Right renal cortex interstitium (tissue), 3 donors: Measurements from ENCODE around the gene CHD2. TPM values are rescaled to one million over a fixed set of nuclear protein-coding genes. Genes with fewer than 3 reads are reported as not detected.
A peak's percentile ranks its signal among the peaks of the same experiment; 100 is the strongest.
"Not testable (repeated sequence)": the region's sequence is repeated elsewhere in the genome, so short reads cannot be mapped to it uniquely, and the experiment has no call there.

Experiments
- DNase-seq, 3 donors: peaks; one replicate each; pipeline ENCODE4 v3.0.0-alpha.2; 2013; ENCODE audit warnings: low read depth in 3 of 3, low spot score in 2 of 3
- polyA plus RNA-seq, 3 donors: library from polyadenylated mRNA; unstranded; fragments of 120-200 nt; gene quantifications; one replicate each; pipeline ENCODE4 v1.2.1, GENCODE V29; 2013; ENCODE audit not compliant: insufficient read length in 3 of 3

CHD2 gene
- polyA plus RNA-seq, 3 donors = 89.8 to 120 (median 105) TPM

DNA sequence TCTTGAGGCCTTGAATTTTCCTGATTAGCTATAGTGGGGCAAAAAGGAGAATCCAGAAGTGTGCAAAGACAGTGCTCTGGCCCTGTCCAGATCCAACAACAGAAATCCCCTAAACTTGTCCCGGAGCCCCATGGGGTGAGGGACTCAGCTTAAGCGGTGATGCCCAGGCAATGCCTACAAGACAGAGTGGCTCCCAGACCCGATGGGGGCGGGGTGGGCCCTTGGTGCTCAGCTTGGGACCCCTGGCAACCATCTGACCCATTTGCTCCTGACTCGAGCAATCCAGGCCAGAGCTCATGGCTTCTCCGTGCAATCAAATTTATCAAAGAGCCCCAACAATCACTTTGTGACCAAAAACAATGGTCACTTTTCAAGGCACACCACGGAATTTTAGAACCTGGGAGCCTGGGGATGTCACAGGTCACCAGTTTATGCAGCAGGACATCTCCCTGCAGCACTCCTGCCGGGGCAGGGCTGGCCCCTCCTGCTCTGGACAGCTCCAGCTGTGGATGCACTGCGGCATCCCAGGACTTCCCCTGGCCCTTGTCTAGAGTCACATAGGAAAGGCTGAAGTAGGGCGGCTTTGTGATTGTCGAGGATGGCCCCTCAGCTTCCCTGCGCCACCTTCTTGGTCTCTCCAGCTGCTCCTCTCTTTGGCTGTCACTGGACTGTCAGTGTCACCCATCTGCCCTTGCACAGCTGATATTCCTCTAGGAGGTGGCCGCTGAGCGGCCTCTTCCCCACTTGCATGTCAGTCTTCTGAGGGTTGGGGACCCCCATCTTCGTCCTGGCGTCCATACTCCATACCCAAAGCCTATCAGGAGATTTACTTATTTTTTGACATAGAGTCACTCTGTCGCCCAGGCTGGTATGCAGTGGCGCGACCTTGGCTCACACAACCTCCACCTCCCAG, 160.5 kb downstream of the CHD2 start:
- DNase-seq = no peak

DNA sequence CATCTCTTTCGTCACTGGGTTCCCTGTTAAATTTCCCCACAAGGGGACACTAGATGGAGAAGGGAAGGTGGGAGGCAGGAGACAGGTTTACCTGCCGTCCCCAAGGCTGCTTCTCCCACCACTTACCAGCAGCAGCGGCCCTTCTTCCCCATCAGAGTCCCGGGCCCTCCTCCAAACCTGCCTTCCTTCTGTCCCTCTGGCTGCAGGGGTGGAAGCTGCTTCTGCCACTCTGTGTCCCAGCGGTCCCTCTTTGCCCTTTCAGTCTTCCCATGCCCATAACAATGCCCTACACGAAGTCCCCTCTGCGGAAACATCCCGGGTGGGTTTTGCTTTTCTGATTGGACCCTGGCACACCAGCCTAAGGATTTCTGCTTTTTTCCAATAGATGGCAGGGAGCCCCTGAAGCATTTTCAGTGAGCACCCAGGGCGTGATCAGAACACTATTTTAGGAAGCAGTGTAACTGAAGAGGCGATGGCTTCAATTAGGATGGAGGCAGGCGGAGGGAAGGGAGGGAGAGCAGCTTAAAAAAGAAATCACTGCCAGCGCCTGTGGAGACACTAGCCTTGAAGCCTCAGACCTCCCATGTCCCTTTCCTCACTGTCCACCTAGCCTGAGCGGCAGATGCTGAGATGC, 162.6 kb downstream of the CHD2 start:
- DNase-seq = not testable (repeated sequence)

DNA sequence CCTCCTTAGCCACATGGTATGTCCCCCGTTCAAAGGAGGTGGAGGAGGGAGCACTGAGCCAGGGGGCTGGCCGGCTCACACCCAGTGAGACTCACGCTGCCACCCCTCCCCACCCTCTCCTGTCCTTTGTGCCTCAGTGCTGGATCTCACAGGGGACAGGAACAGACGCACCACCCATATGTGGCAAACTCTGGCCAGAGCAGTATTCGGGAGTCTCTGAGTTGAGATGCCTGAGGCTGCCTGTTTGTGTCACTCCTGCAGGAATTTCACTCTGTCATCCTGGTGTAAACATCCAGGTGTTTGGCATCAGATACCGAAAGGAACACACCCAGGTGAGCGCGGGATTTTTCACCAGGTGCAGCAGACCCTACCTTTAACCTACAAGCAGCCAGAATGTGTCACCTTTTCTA, 163.1 kb downstream of the CHD2 start:
- DNase-seq = no peak

DNA sequence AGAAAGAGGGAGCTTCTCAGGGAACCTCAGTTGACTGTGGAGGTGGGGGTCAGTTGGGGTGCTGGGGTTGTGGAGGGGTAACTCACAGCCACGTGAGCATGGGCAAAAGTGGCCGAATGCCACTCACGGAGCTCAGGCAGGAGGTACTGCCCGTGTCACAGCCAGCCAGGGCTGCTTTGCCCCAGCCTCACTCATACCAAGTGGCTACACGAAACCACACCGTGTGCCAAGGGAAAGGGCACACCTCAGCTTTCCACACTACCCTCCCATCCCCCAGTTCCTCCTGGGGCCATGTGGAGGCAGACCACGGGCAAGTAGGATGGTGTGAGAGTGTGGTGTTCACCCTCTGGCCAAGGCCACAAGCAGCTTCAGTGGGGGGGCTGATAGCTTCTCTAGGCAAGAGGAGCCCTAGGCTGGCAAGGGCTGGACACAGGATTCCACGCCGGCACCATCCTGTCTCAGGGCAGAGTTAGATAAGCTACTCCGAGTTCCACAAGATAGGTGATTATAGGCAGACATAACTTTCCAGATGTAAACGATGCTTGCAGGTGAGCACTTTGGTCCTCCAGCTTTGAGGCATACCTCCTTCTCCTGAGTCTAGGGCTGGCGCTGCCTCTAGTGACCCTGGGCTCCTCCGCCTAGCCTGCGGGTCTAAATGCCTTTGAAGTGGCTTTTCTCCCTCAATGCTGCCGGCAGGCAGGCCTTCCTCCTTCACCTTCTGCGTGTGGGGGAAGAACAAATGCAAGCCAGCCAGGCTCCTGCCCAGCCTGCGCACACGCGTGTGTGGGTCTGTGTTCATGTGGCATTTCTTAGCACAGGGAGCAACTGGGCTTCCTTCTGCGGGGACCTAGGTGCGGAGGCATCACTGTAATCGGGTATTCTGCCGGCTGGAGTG, 163.9 kb downstream of the CHD2 start:
- DNase-seq = no peak

DNA sequence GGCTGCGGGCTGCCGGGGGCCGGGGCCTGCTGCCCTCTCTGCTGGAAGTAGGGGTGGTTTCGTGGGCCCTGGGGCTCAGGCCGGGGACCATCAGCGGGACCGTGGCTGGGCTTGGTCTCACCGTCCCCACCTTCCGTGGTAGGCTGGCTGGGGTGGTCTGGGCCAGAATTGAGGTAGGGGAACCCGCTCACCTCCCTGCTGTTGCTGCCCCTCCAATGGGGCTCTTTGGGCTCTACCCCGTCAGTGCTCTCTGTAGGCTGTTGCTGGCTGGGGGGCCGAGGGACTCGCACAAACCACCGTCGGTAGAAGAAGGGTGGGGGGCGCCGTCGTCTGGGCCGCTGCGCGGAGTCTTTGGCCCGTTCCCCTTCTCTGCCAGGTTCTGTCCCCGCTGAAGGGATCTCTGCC, 165.5 kb downstream of the CHD2 start:
- no peak for DNase-seq

DNA sequence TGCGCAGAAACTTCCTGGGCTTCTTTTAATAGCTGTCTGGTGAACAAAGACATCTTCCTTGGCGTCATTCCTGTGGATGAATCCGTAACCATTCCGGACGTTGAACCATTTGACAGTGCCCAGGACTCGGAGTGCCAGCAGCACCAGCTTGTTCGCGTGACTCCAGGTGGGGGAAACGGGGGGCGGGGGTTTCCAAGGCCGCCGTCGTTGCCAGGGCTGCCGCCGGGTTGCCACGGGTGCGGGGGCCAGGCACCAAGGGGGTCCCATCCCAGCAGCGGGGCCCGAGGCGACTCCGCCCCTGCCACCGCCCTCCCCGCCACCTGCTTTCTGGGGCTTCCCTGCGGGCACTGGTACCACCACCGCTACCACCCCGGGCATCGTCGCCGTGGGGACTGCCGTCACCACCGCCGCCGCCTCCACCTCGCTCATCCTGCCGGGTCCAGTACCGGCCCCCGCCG, 166.1 kb downstream of the CHD2 start:
- DNase-seq = no peak

DNA sequence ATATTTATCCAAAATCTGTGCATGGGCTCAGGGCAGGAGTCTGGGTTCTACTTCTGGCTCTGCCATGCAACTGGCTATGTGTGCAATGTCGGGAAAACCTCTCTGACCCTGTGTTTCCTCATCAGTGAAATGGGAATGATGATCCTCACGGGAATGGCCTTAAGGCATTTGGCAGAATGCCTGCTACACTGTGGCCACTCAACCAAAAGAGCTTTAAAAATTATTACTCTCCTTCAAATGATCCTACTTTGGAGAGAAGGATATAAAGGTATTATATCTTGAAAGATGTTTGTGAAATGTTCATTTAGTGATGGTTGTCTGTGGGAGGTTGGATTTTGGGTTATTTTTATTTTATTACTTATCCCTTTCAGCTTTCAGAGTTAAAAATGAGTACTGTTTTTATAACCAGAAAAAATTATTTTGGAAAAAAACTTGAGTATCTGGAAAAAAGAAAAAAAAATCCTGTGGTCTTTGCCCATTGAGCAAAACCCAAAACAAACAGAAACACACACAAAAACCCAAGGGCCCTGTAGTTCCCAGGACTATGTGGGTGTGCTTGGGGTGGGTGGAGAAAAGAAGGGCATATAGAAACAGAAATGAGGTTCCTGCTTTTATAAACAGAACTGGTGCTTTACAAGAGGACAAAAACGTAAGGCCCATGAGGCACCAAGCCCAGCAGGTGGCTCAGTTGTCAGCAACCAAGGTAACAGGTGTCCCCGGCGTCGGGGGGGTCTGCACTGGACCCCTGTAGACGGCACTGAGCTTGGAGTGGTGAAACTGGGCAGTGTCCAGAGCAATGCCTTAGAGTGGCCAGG, 166.9 kb downstream of the CHD2 start:
- no peak for DNase-seq

DNA sequence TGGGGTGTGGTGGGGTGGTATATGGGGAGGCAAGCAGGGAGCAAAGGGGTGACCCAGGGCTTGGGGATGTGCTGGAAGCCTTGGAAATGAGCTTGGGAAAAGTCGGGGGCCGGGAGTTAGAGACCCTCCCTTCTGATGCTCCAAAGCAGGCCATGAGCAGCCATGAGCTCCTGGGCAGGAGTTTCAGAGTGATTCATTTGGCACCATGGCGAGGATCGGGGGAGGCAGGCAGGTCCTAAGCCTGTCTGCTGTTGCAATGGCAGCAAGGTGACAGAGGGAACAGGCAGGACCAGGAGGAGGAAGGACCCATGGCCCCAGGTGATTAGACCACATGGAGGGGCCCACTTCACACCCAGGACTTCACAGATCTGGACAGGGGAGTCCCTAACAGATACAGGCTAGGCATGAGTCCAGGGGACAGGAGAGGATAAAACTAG, 167.5 kb downstream of the CHD2 start:
- DNase-seq = no peak

DNA sequence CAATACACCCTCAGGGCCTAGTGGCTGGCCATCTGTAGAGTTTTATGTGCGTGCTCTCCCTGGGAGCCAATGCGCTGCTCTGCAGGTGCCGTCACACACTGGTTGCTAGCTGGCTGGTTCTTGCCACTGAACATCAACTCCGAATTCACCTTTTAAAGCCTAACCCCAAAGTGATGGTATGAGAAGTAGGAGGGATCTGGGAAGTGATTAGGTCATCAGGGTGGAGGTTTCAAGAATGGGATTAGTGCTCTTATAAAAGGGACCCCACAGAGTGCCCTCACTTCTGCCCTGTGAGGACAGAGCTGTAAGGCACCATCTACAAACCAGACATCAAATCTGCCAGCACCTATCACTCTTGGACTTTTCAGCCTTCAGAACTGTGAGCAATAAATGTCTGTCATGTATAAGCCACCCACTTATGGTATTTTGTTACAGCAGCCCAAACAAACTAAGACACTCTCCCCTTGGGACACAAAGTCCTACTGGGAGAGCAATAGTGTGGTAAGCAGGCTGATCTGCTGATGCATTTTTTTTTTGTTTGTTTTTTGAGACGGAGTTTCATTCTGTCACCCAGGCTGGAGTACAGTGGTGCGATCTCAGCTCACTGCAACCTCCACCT, 168.6 kb downstream of the CHD2 start:
- no peak for DNase-seq

DNA sequence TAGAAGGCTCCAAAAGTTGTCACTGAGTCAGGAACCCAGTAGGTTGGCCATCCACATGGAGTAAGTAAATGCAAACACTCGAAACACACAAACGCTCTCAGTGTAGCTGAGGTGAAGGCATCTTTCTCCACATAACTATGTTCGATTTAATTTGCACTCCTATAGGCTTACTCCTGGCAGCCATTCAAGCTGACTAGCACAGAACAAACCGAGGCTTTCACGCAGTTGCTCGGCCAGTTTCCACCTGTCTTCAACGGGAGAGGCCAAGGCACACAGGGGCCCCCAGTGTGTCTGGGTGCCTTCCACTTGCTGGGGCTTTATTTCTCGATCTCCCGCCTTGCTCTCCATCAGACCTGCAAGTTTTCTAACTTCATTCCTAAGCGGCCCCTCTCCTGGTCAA, 170.0 kb downstream of the CHD2 start:
- no peak for DNase-seq

DNA sequence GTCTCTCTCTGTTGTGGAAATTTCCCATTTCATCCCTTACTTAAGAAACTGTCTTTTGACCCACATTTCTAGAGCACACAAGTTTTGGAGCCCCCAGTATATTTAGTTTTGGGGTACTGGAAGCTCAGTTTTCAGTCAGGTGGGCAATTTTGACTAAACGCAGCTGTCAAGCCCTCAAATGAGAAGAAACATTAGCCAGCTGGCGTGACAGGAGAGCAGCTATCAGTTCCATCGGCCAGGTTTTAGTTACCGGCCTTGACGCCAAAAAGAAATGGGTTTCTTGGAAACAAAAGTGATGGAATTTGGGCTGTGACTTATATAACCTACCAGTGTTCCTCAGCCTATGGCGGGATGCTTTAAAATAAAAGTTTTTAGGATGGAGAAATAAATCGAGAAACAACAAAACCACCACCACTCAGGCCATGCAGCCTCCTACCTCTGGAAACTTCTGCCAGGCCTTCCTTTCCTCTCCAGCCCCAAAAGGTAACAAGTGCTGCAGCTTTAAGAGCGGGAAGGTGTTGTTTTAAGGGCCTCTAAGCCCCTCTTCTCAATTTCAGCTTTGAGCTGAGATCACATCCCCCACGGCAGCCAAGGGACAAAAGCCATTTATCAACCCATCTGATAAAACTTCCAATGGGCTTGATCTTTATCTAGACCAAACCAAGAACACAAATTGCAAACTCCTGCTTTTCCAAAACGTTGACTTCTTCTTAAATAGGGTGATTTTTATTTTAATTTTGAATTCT, 170.6 kb downstream of the CHD2 start:
- DNase-seq = no peak

DNA sequence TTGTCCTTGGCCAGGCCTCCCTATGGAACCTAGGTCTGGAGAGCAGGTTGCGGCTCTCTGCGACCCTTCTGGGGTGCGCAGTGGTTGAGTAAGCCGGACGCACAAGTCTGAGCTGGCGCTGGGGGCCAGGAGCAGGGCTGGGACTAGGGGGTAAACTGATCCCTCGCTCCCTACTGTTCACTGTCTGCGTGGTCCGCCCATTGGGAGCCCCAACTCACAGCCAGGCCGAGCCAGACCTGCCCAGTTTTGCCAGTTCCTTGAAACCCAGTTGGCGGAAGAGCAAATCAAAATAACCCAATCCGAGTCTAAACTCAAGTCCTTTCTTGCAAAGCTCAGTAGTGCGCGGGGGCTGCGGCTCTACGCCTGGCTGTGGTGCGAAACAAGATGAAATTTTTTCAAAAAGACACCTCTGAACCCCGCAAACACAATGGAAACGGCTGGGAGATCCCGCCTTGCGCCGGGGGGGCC, 171.4 kb downstream of the CHD2 start:
- DNase-seq = no peak

DNA sequence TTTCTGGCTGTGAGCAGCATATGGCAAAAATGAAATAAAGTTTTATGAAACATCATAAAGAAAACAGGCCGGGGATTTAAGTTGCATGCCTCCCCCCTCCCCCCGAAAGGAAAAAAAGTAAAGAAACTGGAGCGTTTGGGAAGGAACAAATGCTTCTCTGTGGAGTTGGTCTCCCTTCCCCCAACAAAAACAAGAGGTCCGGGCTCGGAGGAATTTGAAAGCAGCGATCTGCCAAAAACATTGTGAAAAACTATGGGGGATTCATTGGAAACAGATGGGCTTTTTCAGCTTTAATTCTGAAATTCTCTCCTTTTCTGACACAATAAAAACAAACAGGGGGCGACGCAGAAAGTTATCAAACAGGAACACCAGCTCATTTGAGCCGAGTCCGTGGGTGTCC, 171.9 kb downstream of the CHD2 start:
- DNase-seq = no peak

DNA sequence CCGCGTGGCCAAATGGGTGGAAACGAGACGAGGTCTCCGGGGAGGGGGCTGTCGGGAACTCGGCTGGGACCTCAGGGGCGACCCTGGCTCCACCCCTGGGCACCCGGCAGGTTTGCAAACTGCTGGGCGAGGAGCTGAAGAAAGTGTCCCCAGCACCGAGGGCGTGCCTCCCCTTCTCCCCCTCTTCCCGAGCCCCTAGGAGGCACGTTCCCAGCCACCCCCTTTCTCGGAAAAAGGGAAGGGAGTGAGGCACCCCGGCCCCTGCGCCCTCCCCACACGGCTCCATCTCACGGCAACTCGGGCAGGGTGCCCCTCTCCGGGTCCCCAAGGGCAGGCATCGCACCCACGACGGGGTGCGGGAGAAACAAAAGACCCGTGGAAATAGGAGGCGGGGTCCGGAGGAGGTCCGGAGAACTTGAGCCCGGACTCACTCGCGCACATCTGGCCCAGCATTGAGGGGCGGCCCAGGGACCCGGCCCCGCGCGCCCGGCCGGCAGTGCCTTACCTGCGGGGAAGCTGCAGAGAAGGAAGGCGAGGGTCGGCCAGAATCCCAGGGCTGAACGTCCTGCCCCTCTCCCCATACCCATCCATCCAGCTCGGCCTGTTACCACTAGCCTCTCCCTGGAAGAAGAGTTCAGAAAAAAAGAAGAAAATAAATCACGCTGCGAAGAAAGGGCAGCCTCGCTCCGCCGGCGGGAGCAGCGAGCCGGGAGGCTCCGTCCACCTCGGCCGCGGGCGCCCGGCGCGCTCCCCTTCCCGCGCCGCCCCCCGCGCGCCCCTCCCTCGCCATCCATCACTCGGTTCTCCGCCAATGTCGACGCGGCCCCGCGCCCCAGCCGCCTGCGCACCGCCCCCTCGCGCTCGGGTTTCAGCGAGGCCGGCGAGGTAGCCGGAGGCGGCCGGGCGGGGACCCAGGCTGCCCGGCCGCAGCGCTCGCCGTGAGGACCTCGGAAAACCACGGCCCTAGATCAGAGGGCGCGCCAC, 172.6 kb downstream of the CHD2 start:
- DNase-seq = peak in 1 of 3 donors; percentile 75

DNA sequence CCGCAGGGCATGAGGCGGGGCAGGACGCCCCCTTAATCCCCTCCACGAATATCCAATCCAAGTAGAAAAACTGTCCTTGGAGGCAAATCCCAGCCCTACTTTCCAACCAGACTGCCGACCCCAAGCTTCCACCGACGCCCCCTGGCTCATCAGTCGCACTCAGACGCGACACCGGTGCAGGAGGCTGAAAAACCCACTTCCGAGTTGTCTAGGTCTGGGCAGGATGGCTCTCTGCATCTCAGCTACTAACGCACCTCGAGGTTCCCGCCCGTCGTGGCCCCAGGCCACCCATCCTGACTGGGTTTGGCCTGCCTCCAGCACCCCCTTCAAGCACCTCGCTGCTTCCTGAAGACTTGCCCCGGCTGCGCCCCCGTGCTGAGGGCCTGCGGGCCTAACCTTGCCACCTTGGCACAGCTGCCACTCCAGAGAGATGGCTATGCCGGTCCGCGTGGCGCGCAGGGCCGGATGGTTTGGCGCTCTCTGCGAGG, 173.4 kb downstream of the CHD2 start:
- DNase-seq = no peak

DNA sequence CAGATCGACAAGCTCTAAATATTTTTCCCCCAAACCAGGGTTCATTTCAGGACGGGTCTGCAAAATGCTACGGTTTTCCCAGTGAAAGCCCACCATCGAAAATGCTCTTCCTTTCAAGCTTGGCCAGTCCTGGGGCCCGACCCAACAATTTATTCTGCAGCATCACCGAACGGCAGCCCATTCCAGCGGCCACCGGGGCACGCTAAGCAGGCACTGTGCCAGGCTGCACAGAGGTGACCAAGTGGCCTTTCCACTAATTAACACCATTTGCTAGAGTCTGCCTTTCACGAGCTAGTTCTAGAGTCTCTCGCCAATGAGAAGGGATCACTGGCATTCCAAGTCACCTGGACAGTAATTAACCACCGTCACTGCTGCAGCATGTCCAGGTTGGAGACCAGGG, 174.5 kb downstream of the CHD2 start:
- DNase-seq = no peak

DNA sequence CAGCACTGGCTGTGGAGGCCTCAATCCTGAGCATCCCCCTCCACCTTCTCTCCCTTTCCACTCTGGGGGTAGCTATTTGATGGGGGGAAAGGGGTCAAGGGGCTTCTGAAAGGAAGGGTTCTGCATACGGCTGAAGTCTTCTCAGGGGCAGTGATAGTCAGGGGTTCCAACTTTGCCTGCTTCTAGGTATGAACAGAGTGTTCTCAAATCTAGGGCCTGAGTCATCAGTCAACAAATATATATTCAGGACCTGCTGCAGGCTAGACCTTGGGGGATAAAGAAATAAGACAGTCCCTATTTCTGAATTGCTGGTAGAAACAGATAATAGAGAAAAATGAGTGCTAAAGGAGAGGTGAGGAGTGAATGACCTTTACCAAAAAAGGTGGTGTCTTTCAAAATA, 176.1 kb downstream of the CHD2 start:
- DNase-seq = no peak

DNA sequence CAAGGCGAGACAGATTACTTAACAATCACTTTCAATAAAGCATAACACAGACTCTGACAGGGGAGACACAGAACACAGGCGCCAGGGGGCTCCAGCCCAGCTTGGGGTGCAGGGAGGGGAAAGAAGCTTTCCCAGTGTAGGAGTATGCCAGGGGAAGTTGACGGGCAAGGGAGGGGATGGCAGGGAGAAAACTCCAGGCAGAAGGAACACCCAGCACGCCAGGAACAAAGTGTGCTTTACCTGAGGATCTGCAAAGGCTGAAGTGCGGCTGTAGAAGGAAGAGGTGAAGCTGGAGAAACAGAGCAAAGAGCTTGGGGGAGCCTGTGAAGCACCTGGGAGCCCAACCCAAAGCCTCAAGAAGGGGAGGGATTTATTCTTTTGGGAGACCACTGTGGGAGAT, 176.8 kb downstream of the CHD2 start:
- no peak for DNase-seq
